Thyroid gland (tissue), 4 donors: Measurements from ENCODE around the gene ANGPTL8.

Source experiments
- POLR2A ChIP-seq, 2 donors: fragments of 450-650 bp; IDR thresholded peaks; one replicate each; pipeline ENCODE4 v1.6.1; 2017; ENCODE audit warnings: antibody characterized with exemption in 2 of 2, mild to moderate bottlenecking in 2 of 2, moderate library complexity in 1 of 2
- TF ChIP-seq, protein P1 (sequence below), 6 experiments: fragments of 200-600 bp in 3 of 6; fragments of 450-650 bp in 3 of 6; sonication (generic) in 3 of 6; IDR thresholded peaks; one replicate each; pipeline ENCODE4 v1.5.1; 2016 to 2019; ENCODE audit warnings: antibody characterized with exemption in 6 of 6, mild to moderate bottlenecking in 2 of 6, inconsistent platforms in 1 of 6, moderate library complexity in 1 of 6

DNA sequence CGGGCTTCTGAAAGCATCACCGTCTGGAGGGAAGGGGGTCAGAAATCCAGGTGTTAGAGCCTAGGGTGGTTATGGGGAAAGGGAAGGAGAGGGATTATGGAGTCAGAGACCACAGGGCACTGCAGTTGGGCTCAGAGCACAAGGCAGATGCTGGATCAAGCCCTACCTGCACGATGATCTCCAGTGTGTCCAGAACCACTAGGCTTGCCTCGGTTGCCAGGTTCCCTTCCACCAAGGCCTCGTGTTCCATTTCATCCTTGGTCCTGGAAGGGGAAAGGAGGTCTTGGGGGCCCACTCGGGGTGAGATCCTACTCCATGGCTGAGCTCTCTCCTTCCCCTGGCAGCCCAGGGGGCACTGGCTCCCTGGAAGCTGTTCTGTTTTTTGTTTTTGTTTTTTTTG lies 25.0 kb upstream of the ANGPTL8 start:
- TF ChIP-seq POLR2A (IDR thresholded peaks at IDR 0.05): no peak
- TF ChIP-seq, protein P1, sequence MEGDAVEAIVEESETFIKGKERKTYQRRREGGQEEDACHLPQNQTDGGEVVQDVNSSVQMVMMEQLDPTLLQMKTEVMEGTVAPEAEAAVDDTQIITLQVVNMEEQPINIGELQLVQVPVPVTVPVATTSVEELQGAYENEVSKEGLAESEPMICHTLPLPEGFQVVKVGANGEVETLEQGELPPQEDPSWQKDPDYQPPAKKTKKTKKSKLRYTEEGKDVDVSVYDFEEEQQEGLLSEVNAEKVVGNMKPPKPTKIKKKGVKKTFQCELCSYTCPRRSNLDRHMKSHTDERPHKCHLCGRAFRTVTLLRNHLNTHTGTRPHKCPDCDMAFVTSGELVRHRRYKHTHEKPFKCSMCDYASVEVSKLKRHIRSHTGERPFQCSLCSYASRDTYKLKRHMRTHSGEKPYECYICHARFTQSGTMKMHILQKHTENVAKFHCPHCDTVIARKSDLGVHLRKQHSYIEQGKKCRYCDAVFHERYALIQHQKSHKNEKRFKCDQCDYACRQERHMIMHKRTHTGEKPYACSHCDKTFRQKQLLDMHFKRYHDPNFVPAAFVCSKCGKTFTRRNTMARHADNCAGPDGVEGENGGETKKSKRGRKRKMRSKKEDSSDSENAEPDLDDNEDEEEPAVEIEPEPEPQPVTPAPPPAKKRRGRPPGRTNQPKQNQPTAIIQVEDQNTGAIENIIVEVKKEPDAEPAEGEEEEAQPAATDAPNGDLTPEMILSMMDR (IDR thresholded peaks at IDR 0.05): no peak
